GM23338 (cell line): Measurements from ENCODE around the gene MT1H.

Source experiments
- CTCF ChIP-seq, 2 experiments: fragments of 200-600 bp in 1 of 2; sonication (generic) in 1 of 2; conservative IDR thresholded peaks; 2 replicates each; pipeline versions ENCODE4 v1.5.1 to v1.6.1; 2016 to 2017; ENCODE audit warnings: antibody characterized with exemption in 2 of 2, low read depth in 2 of 2, mild to moderate bottlenecking in 2 of 2, moderate library complexity in 1 of 2
- EZH2 ChIP-seq: fragments of 200-600 bp; sonication (generic); IDR thresholded peaks from one replicate; pipeline ENCODE4 v1.8.0; 2017; ENCODE audit warnings: antibody characterized with exemption, mild to moderate bottlenecking, low read depth; ENCODE audit not compliant: unreplicated experiment
- EZH2phosphoT487 ChIP-seq: fragments of 200-600 bp; sonication (generic); IDR thresholded peaks from one replicate; pipeline ENCODE4 v1.8.1; 2018; ENCODE audit warnings: antibody characterized with exemption; ENCODE audit not compliant: unreplicated experiment
- JUNB ChIP-seq: IDR thresholded peaks from one replicate; pipeline ENCODE4 v1.6.1; 2016; ENCODE audit warnings: antibody characterized with exemption; ENCODE audit not compliant: unreplicated experiment
- POLR2AphosphoS5 ChIP-seq: IDR thresholded peaks from 2 replicates; pipeline ENCODE4 v1.6.1; 2016; ENCODE audit warnings: antibody characterized with exemption, low read depth
- REST ChIP-seq: IDR thresholded peaks from one replicate; pipeline ENCODE4 v1.6.1; 2018; ENCODE audit warnings: antibody characterized with exemption; ENCODE audit not compliant: unreplicated experiment
- ZNF114 ChIP-seq: fragments of 250-450 bp; sonication (Bioruptor Pico); IDR thresholded peaks from 2 replicates; pipeline ENCODE4 v1.5.0; 2020; ENCODE audit warnings: mild to moderate bottlenecking, moderate library complexity

- TF ChIP-seq JUNB (no peak), CTCF (conservative IDR thresholded peaks at IDR 0.05; ENCODE audit: low read depth in 2 of 2) (no peak), ZNF114 (CRISPR knock-in tag) (no peak), EZH2phosphoT487 (no peak), REST (no peak), EZH2 (no peak), POLR2AphosphoS5 (no peak)
These were observed 15.4 kb downstream of the MT1H start for GRCh38 chr16:56684926-56685590.
